Neural cell (in vitro differentiated cells): ENCODE results near the gene LBH.

Experiments used
- EZH2 ChIP-seq: fragments of 200-600, 300-800 bp; shearing (Covaris generic), sonication (generic); IDR thresholded peaks from 2 replicates; pipeline ENCODE4 v1.6.1; 2014; ENCODE audit warnings: antibody characterized with exemption, low read length, borderline replicate concordance, mild to moderate bottlenecking; ENCODE audit not compliant: insufficient read depth, poor library complexity, severe bottlenecking
- TF ChIP-seq, protein P1 (sequence below): fragments of 450-650 bp; IDR thresholded peaks from 2 replicates; pipeline ENCODE4 v1.5.1; 2014; ENCODE audit warnings: antibody characterized with exemption, mild to moderate bottlenecking, moderate library complexity; ENCODE audit not compliant: poor library complexity, severe bottlenecking

DNA sequence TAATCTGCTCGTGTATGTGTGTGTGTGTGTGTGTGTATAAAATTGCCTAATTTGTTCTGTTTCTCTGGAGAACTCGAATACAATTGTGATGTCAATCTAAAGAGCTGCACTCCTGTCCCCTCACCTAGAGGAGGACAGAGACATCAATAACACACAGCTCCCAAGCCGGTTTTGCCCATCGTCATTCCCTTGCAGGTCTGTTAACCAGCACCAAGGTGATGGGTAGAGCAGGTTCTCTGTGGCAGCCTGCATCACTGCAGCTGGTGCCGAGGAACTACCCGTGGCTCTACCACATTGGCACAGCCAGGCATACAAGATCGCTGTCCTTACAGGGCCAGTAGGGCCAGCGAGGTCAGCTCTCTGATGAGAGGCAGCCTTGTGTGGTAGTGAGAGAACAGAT, 41.0 kb downstream of the LBH start:
- TF ChIP-seq, protein P1, sequence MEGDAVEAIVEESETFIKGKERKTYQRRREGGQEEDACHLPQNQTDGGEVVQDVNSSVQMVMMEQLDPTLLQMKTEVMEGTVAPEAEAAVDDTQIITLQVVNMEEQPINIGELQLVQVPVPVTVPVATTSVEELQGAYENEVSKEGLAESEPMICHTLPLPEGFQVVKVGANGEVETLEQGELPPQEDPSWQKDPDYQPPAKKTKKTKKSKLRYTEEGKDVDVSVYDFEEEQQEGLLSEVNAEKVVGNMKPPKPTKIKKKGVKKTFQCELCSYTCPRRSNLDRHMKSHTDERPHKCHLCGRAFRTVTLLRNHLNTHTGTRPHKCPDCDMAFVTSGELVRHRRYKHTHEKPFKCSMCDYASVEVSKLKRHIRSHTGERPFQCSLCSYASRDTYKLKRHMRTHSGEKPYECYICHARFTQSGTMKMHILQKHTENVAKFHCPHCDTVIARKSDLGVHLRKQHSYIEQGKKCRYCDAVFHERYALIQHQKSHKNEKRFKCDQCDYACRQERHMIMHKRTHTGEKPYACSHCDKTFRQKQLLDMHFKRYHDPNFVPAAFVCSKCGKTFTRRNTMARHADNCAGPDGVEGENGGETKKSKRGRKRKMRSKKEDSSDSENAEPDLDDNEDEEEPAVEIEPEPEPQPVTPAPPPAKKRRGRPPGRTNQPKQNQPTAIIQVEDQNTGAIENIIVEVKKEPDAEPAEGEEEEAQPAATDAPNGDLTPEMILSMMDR: no peak
- no peak for TF ChIP-seq EZH2
